H9 (cell line): ENCODE data around the gene BCL11B. TPM values are rescaled to one million over a fixed set of nuclear protein-coding genes. Genes with fewer than 3 reads are reported as not detected.

Experiments
- DNase-seq: peaks from one replicate; pipeline ENCODE4 v3.0.0-alpha.2; 2017
- H2AFZ ChIP-seq: one replicate; pipeline ENCODE4 v1.6.1; 2013; ENCODE audit warnings: mild to moderate bottlenecking, low read length, control low read depth, moderate library complexity
- H2AK5ac ChIP-seq: 2 replicates; pipeline ENCODE4 v1.6.1; 2013; ENCODE audit warnings: low read length, control low read depth, mixed read lengths; ENCODE audit not compliant: insufficient read length
- H2BK120ac ChIP-seq: one replicate; pipeline ENCODE4 v1.6.1; 2013; ENCODE audit warnings: low read depth, mild to moderate bottlenecking, low read length, control low read depth, inconsistent platforms; ENCODE audit not compliant: poor library complexity, severe bottlenecking
- H2BK12ac ChIP-seq: 2 replicates; pipeline ENCODE4 v1.6.1; 2013; ENCODE audit warnings: low read length, control low read depth, mixed read lengths, low read depth; ENCODE audit not compliant: insufficient read length
- H2BK15ac ChIP-seq: 2 replicates; pipeline ENCODE4 v1.6.1; 2013; ENCODE audit warnings: low read depth, low read length, control low read depth
- H2BK20ac ChIP-seq: one replicate; pipeline ENCODE4 v1.6.1; 2013; ENCODE audit warnings: low read depth, mild to moderate bottlenecking, low read length, control low read depth, inconsistent platforms; ENCODE audit not compliant: poor library complexity, severe bottlenecking
- H2BK5ac ChIP-seq: 2 replicates; pipeline ENCODE4 v1.6.1; 2013; ENCODE audit warnings: low read length, control low read depth, mixed read lengths; ENCODE audit not compliant: insufficient read length
- H3K14ac ChIP-seq: 2 replicates; pipeline ENCODE4 v1.6.1; 2013; ENCODE audit warnings: low read length, control low read depth; ENCODE audit not compliant: insufficient read depth
- H3K18ac ChIP-seq: 2 replicates; pipeline ENCODE4 v1.6.1; 2013; ENCODE audit warnings: low read depth, mild to moderate bottlenecking, mixed read lengths, low read length, control low read depth; ENCODE audit not compliant: insufficient read length
- H3K23ac ChIP-seq: 2 replicates; pipeline ENCODE4 v1.6.1; 2013; ENCODE audit warnings: low read length, control low read depth, mixed read lengths, low read depth; ENCODE audit not compliant: insufficient read length
- H3K23me2 ChIP-seq: 2 replicates; pipeline ENCODE4 v1.6.1; 2013; ENCODE audit warnings: low read depth, mild to moderate bottlenecking, mixed read lengths, low read length, control low read depth; ENCODE audit not compliant: insufficient read length, poor library complexity, severe bottlenecking
- H3K27ac ChIP-seq: 2 replicates; pipeline ENCODE4 v1.5.1; 2013; ENCODE audit warnings: low read length, control low read depth, mixed read lengths, low read depth; ENCODE audit not compliant: insufficient read length
- H3K27me3 ChIP-seq: 2 replicates; pipeline ENCODE4 v1.6.1; 2013; ENCODE audit warnings: low read length, control low read depth, inconsistent platforms; ENCODE audit not compliant: insufficient read depth
- H3K4ac ChIP-seq: 2 replicates; pipeline ENCODE4 v1.6.1; 2013; ENCODE audit warnings: low read depth, mild to moderate bottlenecking, control low read depth, inconsistent platforms, low read length, moderate library complexity
- H3K4me1 ChIP-seq: 2 replicates; pipeline ENCODE4 v1.6.1; 2013; ENCODE audit warnings: low read length, control low read depth, inconsistent platforms; ENCODE audit not compliant: insufficient read depth
- H3K4me2 ChIP-seq: 2 replicates; pipeline ENCODE4 v1.6.1; 2013; ENCODE audit warnings: low read length, control low read depth, mixed read lengths; ENCODE audit not compliant: insufficient read length, insufficient read depth
- H3K56ac ChIP-seq: 2 replicates; pipeline ENCODE4 v1.6.1; 2013; ENCODE audit warnings: low read depth, mild to moderate bottlenecking, mixed read lengths, low read length, control low read depth; ENCODE audit not compliant: insufficient read length
- H3K79me1 ChIP-seq: 2 replicates; pipeline ENCODE4 v1.6.1; 2013; ENCODE audit warnings: low read depth, mild to moderate bottlenecking, moderate library complexity, low read length, control low read depth, inconsistent platforms; ENCODE audit not compliant: insufficient read depth, poor library complexity, severe bottlenecking
- H3K79me2 ChIP-seq: 2 replicates; pipeline ENCODE4 v1.6.1; 2013; ENCODE audit warnings: low read length, control low read depth, inconsistent platforms; ENCODE audit not compliant: insufficient read depth
- H3K9ac ChIP-seq: 2 replicates; pipeline ENCODE4 v1.6.1; 2013; ENCODE audit warnings: low read length, control low read depth, mixed read lengths; ENCODE audit not compliant: insufficient read length; ENCODE audit errors: extremely low read depth
- H3K9me3 ChIP-seq: one replicate; pipeline ENCODE4 v1.6.1; 2013; ENCODE audit warnings: low read depth, low read length, inconsistent platforms; ENCODE audit not compliant: control insufficient read depth
- H3T11ph ChIP-seq: one replicate; pipeline ENCODE4 v1.6.1; 2013; ENCODE audit warnings: mild to moderate bottlenecking, low read length, control low read depth, inconsistent platforms
- H4K20me1 ChIP-seq: one replicate; pipeline ENCODE4 v1.6.1; 2013; ENCODE audit not compliant: control insufficient read depth, insufficient read length, insufficient read depth
- H4K5ac ChIP-seq: 2 replicates; pipeline ENCODE4 v1.6.1; 2013; ENCODE audit warnings: low read depth, mild to moderate bottlenecking, mixed read lengths, low read length, control low read depth; ENCODE audit not compliant: insufficient read length
- H4K8ac ChIP-seq: replicated peaks from 2 replicates; pipeline ENCODE4 v1.6.1; 2013; ENCODE audit warnings: low read length, control low read depth, mixed read lengths, low read depth; ENCODE audit not compliant: insufficient read length
- H4K91ac ChIP-seq: 2 replicates; pipeline ENCODE4 v1.6.1; 2013; ENCODE audit warnings: low read depth, mild to moderate bottlenecking, moderate library complexity, mixed read lengths, low read length, control low read depth; ENCODE audit not compliant: insufficient read length
- H3K27ac Mint-ChIP-seq, 3 experiments: 2 replicates in 2 of 3; 3 replicates in 1 of 3; pipeline ENCODE4 v1.8.0; 2020 to 2021; ENCODE audit warnings: mixed read lengths in 3 of 3, mild to moderate bottlenecking in 1 of 3, moderate library complexity in 1 of 3
- H3K27me3 Mint-ChIP-seq: 2 replicates; pipeline ENCODE4 v1.8.0; 2021; ENCODE audit warnings: low read depth, mild to moderate bottlenecking, moderate library complexity, mixed read lengths
- H3K36me3 Mint-ChIP-seq, 3 experiments: 2 replicates in 2 of 3; 3 replicates in 1 of 3; pipeline ENCODE4 v1.8.0; 2020 to 2021; ENCODE audit warnings: low read depth in 3 of 3, mixed read lengths in 3 of 3; ENCODE audit not compliant: insufficient read depth in 1 of 3
- H3K4me1 Mint-ChIP-seq, 2 experiments: 2 replicates each; pipeline ENCODE4 v1.8.0; 2020; ENCODE audit warnings: mixed read lengths in 2 of 2
- H3K4me3 Mint-ChIP-seq, 2 experiments: 2 replicates in 1 of 2; 3 replicates in 1 of 2; pipeline ENCODE4 v1.8.0; 2020 to 2021; ENCODE audit warnings: mild to moderate bottlenecking in 2 of 2, mixed read lengths in 2 of 2, moderate library complexity in 1 of 2
- H3K9me3 Mint-ChIP-seq, 2 experiments: 2 replicates in 1 of 2; 3 replicates in 1 of 2; pipeline ENCODE4 v1.8.0; 2020; ENCODE audit warnings: mild to moderate bottlenecking in 2 of 2, mixed read lengths in 2 of 2, moderate library complexity in 1 of 2
- WGBS: extraction: QIAGEN DNeasy Blood & Tissue Kit; methylation state at CpG from one replicate; pipeline ENCODE4 v1.1.7; 2013; ENCODE audit warnings: missing lambda C conversion rate, low lambda C conversion rate, mixed read lengths; ENCODE audit not compliant: insufficient read length; ENCODE audit errors: extremely low coverage; 5-methylcytosine and 5-hydroxymethylcytosine counted together
- total RNA-seq: library from RNA; stranded (reverse); gene quantifications from 2 replicates; pipeline ENCODE4 v1.2.1, GENCODE V29; 2021
- TF ChIP-seq, protein P1 (sequence below): fragments of 200-600 bp; sonication (generic); conservative IDR thresholded peaks from 3 replicates; pipeline ENCODE4 v1.8.0; 2021; ENCODE audit warnings: antibody characterized with exemption, mild to moderate bottlenecking

BCL11B gene
- total RNA-seq, 1 experiment from 2014 or later: 4.9 TPM

DNA sequence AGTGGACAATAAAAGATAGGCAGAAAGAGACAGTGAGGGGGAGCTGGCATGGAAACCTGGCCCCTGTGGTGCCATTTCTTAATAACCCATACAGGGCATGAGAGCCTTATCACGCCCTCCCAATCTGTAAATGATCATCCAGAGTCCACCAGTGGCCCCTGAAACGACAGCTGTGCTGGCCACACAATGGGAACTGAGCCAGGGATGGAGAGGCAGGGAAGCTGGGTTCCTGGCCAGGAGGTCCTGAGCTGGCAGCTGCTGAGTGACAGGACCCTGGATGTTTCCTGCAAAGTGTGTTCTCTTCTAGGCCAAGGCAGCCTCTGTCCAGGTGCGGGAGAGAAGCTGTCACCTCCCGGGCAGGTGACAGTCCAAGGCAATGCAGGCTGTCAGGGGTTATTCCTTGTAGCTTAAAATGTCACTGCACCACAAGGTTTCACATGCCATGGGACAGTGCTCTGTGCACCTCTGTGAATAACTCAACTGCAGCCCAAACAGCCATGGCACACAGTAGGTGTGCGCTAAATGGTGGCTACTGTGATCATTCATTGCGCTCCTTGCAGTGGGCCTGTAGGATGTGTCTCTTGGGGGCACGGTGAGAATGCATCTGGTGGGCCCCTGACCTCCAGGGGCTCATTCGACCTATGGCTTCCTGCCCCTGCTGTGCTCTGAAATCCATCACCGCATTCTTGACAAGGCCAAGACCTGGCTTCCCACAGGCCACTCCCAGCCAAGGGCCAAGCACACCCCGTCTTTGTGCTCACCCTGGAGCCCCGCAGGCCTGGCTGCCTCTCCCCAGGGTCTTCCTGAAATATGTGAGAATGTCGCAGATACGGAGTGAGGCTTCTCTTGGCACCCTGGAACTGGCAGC lies 46.3 kb upstream of the BCL11B start:
- H3K4me1 Mint-ChIP-seq: peaks cover 22 to 24% of the 10 kb centered on the region in 2 experiments
- no peaks in the 10 kb centered on the region for H3K9me3 Mint-ChIP-seq
- TF ChIP-seq, protein P1, sequence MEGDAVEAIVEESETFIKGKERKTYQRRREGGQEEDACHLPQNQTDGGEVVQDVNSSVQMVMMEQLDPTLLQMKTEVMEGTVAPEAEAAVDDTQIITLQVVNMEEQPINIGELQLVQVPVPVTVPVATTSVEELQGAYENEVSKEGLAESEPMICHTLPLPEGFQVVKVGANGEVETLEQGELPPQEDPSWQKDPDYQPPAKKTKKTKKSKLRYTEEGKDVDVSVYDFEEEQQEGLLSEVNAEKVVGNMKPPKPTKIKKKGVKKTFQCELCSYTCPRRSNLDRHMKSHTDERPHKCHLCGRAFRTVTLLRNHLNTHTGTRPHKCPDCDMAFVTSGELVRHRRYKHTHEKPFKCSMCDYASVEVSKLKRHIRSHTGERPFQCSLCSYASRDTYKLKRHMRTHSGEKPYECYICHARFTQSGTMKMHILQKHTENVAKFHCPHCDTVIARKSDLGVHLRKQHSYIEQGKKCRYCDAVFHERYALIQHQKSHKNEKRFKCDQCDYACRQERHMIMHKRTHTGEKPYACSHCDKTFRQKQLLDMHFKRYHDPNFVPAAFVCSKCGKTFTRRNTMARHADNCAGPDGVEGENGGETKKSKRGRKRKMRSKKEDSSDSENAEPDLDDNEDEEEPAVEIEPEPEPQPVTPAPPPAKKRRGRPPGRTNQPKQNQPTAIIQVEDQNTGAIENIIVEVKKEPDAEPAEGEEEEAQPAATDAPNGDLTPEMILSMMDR: no peak
- H4K91ac ChIP-seq: no peak overlapping the region
- H3K4ac ChIP-seq: no peak overlapping the region
- no peak overlapping the region for H3K56ac ChIP-seq
- no peak overlapping the region for H3T11ph ChIP-seq
- WGBS: no CpG with 5 or more reads among the region's 13 CpGs
- H4K5ac ChIP-seq: no peak overlapping the region
- H3K9ac ChIP-seq: no peak overlapping the region
- H3K23me2 ChIP-seq: no peaks in the 10 kb centered on the region
- no peak overlapping the region for H2BK5ac ChIP-seq
- H3K14ac ChIP-seq: no peak overlapping the region
- no peaks in the 10 kb centered on the region; the same call in 1 of the 2 replicates for H3K4me1 ChIP-seq
- no peak overlapping the region for H2BK20ac ChIP-seq
- H3K18ac ChIP-seq: no peak overlapping the region
- H2AFZ ChIP-seq: no peak overlapping the region
- H3K27ac Mint-ChIP-seq: no peak overlapping the region
- H3K9me3 ChIP-seq: no peaks in the 10 kb centered on the region
- no peak overlapping the region for H3K27ac ChIP-seq
- no peaks in the 10 kb centered on the region; a peak in 1 of 7 replicates for H3K36me3 Mint-ChIP-seq
- no peak overlapping the region for H3K4me3 Mint-ChIP-seq
- H3K79me1 ChIP-seq: no peaks in the 10 kb centered on the region
- peaks cover 4% of the 10 kb centered on the region for H3K27me3 Mint-ChIP-seq
- H3K79me2 ChIP-seq: no peaks in the 10 kb centered on the region
- no peaks in the 10 kb centered on the region for H3K27me3 ChIP-seq
- no peak overlapping the region for H2BK120ac ChIP-seq
- peak; percentile 41 for DNase-seq
- no peak overlapping the region for H4K8ac ChIP-seq
- no peak overlapping the region for H3K4me2 ChIP-seq
- H2AK5ac ChIP-seq: no peak overlapping the region
- H2BK15ac ChIP-seq: no peak overlapping the region
- H2BK12ac ChIP-seq: no peak overlapping the region
- H3K23ac ChIP-seq: no peak overlapping the region
- no peaks in the 10 kb centered on the region for H4K20me1 ChIP-seq
